T-cell (primary cell): ENCODE results near the gene CDK12. TPM values are rescaled to one million over a fixed set of nuclear protein-coding genes. Genes with fewer than 3 reads are reported as not detected.

Experiments used
- ATAC-seq, 4 experiments: fragments of 200-7000 bp in 3 of 4; fragments of 150-1000 bp in 1 of 4; cut with Tn5 transposase; replicated peaks in 1 of 4; 1 replicate in 3 of 4; 2 replicates in 1 of 4; pipeline ENCODE4 v1.10.0; 2021; ENCODE audit warnings: moderate library complexity in 3 of 4, mild to moderate bottlenecking in 2 of 4, moderate number of reproducible peaks in 1 of 4
- CTCF ChIA-PET, 2 donors: fragments of 300-600 bp; sonication (Branson Sonifier 250); formaldehyde crosslinking; loops; one replicate each; lab custom pipeline; 2022; ENCODE audit warnings: antibody characterized with exemption in 2 of 2; lab: Charles Lee
- POLR2A ChIA-PET, 2 donors: fragments of 300-600 bp; sonication (Branson Sonifier 250); formaldehyde crosslinking; loops; one replicate each; lab custom pipeline; 2022; ENCODE audit warnings: antibody characterized with exemption in 2 of 2; lab: Charles Lee
- DNase-seq, 35 experiments: peaks; one replicate each; pipeline versions ENCODE4 v3.0.0 to v3.0.0-alpha.2; 2013 to 2023
- H3K27ac ChIP-seq: one replicate; pipeline ENCODE4 v1.5.1; 2013; ENCODE audit warnings: low read length
- H3K27me3 ChIP-seq, 2 experiments: replicated peaks in 1 of 2; 1 replicate in 1 of 2; 2 replicates in 1 of 2; pipeline versions ENCODE4 v1.6.1 to v1.7.0; 2013; ENCODE audit warnings: low read length in 1 of 2, mixed read lengths in 1 of 2; ENCODE audit not compliant: control insufficient read depth in 2 of 2, insufficient read depth in 2 of 2; ENCODE audit errors: extremely low read depth in 1 of 2
- H3K36me3 ChIP-seq, 2 donors: 1 replicate in 1 of 2; 2 replicates in 1 of 2; pipeline versions ENCODE4 v1.6.1 to v1.7.0; 2013; ENCODE audit warnings: low read length in 1 of 2; ENCODE audit not compliant: control insufficient read depth in 2 of 2, insufficient read depth in 1 of 2; ENCODE audit errors: extremely low read depth in 1 of 2
- H3K4me1 ChIP-seq, 2 experiments: 1 replicate in 1 of 2; 2 replicates in 1 of 2; pipeline versions ENCODE4 v1.6.1 to v1.7.0; 2013; ENCODE audit warnings: low read length in 2 of 2, mixed read lengths in 1 of 2; ENCODE audit not compliant: insufficient read depth in 2 of 2, control insufficient read depth in 1 of 2; ENCODE audit errors: extremely low read depth in 1 of 2
- H3K4me3 ChIP-seq, 2 donors: 1 replicate in 1 of 2; 2 replicates in 1 of 2; pipeline versions ENCODE4 v1.5.1 to v1.7.0; 2013; ENCODE audit warnings: mild to moderate bottlenecking in 2 of 2, low read length in 1 of 2, moderate library complexity in 1 of 2; ENCODE audit not compliant: control insufficient read depth in 1 of 2; ENCODE audit errors: extremely low read depth in 1 of 2
- H3K9me3 ChIP-seq: 2 replicates; pipeline ENCODE4 v1.7.0; 2013
- H3K27ac Mint-ChIP-seq, 2 donors: one replicate each; pipeline ENCODE4 v1.8.0; 2020 to 2021; ENCODE audit warnings: mild to moderate bottlenecking in 2 of 2, mixed read lengths in 2 of 2
- H3K27me3 Mint-ChIP-seq, 2 donors: one replicate each; pipeline ENCODE4 v1.8.0; 2021 to 2022; ENCODE audit warnings: mixed read lengths in 2 of 2
- H3K36me3 Mint-ChIP-seq: one replicate; pipeline ENCODE4 v1.8.0; 2021; ENCODE audit warnings: mixed read lengths
- H3K4me1 Mint-ChIP-seq, 3 donors: one replicate each; pipeline ENCODE4 v1.8.0; 2020 to 2022; ENCODE audit warnings: mixed read lengths in 3 of 3, mild to moderate bottlenecking in 1 of 3
- H3K4me3 Mint-ChIP-seq, 3 donors: one replicate each; pipeline ENCODE4 v1.8.0; 2020 to 2022; ENCODE audit warnings: mild to moderate bottlenecking in 3 of 3, mixed read lengths in 3 of 3, moderate library complexity in 3 of 3
- H3K9me3 Mint-ChIP-seq, 3 donors: one replicate each; pipeline ENCODE4 v1.8.0; 2020 to 2022; ENCODE audit warnings: mixed read lengths in 3 of 3
- WGBS: methylation state at CpG from one replicate; pipeline ENCODE4 v1.1.5; 2013; ENCODE audit warnings: missing lambda C conversion rate; ENCODE audit not compliant: insufficient coverage; 5-methylcytosine and 5-hydroxymethylcytosine counted together
- total RNA-seq, 35 experiments: library from RNA in 6 of 35; stranded (reverse) in 6 of 35; fragments of 120-200 nt in 1 of 35; gene quantifications; one replicate each; pipeline versions ENCODE4 v1.2.1 to v1.2.4 and lab custom pipeline; 2013 to 2026

CDK12 gene
- total RNA-seq, 5 donors from 2014 or later (not counting 1 experiment from before 2014, with no cell fraction given), result 95.6 to 108 (median 104) TPM

DNA sequence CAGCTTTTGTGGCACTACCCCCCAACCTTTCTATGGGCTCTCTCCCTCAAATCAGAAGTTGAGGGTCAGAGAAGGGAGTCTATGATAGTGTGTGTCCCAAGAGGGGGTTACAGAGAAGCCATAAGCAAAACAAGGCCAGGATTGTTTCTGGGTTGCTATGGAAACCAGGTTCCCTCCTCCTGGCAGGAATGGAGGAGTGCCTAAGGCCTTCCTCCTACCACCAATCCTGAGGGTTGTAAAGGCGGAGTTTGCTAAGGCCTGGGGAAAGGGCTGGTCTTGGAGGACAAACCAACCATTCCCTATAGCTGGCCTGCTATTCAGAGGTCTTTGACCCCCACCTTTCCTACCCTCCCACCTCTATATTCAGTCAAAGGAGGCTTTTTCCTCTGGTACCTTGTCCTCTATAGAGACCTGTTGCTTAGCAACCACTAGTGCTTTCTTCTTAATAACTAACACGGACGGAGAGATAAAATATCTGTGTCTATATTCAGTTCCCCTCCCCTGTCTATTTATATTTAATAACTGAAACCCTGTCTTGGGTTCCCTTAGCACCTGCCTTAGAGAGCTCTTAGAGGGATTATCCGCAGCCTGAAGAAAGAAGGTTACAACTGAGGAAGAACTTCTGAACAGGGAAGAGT, 103.0 kb downstream of the CDK12 start:
- no peaks in the 10 kb centered on the region for H3K27me3 Mint-ChIP-seq
- H3K36me3 Mint-ChIP-seq, result peaks cover 73% of the 10 kb centered on the region
- 80% methylated on average over 1 of the region's 4 CpGs for WGBS
- ATAC-seq, result no peak
- H3K4me3 ChIP-seq, result no peak overlapping the region
- CTCF ChIA-PET, result no interaction called here
- no peaks in the 10 kb centered on the region for H3K4me1 ChIP-seq
- no peak for DNase-seq
- H3K4me3 Mint-ChIP-seq, result no peak overlapping the region
- no peaks in the 10 kb centered on the region for H3K4me1 Mint-ChIP-seq
- H3K36me3 ChIP-seq, result peaks cover 0 to 52% of the 10 kb centered on the region in 2 donors
- no peak overlapping the region for H3K27ac ChIP-seq
- no peaks in the 10 kb centered on the region for H3K9me3 ChIP-seq
- no peak overlapping the region for H3K27ac Mint-ChIP-seq
- POLR2A ChIA-PET, result no interaction called here
- H3K27me3 ChIP-seq, result no peaks in the 10 kb centered on the region
- no peaks in the 10 kb centered on the region for H3K9me3 Mint-ChIP-seq

DNA sequence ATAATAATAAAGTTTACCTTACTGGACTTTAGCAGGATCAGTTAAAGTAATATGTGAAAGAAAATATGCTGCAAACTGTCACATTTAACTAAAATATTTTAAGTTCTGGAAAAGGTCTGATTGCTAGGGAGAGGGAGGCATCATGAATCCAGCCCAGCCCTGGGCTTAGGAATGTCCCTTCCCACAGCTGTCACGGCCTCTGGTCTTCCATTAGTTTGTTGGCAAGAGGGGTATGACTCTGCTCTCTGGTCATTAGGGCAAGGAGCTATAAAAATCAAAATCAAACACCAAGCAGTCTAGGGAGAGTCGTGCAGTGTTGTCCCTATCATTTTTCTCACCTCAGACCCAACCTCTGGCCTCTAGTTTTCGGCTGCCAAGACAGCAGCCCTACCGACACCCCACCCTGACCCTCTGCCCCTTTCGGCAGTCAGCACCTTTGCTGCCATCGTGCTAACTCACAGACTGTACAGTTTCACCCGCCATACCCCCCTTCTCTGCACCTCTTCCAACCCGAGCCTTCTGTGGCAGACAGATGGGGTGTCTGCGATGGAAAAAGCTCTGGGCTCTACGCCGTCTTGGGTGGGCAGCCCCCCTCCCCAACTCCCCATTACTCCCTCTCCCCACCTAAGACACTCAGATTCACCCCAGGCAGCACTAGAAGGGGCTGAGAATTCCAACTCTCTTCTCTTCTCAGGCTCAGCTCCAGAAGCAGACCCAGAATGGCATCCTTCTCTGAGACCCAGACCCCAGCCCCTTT, 105.0 kb downstream of the CDK12 start:
- POLR2A ChIA-PET, result no interaction called here

DNA sequence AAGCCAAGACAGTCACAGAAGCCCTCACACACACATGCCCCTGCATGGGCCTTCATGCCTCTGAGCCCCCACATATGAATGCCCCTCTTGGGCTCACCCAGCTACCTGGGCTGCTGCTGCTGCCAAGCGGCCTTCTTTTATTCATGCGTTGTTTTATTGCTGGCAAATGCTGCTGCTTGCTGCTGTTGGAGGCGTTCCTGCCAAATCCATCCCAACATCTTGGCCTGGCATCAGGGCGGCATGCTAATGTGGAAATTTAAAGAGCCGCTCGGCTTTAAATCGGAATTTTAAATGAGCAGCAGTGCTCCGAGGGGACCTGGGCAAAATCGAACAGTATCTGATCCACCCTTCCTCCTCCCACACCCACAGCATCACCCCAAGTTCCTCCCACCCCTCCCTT, 107.4 kb downstream of the CDK12 start:
- 100% methylated on average over 3 of the region's 9 CpGs for WGBS
- no peak for DNase-seq
- H3K36me3 ChIP-seq, result peaks cover 0 to 42% of the 10 kb centered on the region in 2 donors
- Mint-ChIP-seq H3K4me1 (peaks cover 0 to 3% (median 0%) of the 10 kb centered on the region in 3 donors), H3K4me3 (no peak overlapping the region), H3K9me3 (peaks cover 6 to 13% (median 8%) of the 10 kb centered on the region in 3 donors), H3K27me3 (no peaks in the 10 kb centered on the region), H3K36me3 (peaks cover 79% of the 10 kb centered on the region), H3K27ac (no peak overlapping the region)
- ATAC-seq, result no peak
- H3K4me1 ChIP-seq, result peaks cover 0 to 11% of the 10 kb centered on the region in 2 experiments
- no peak overlapping the region for H3K27ac ChIP-seq
- CTCF ChIA-PET, result no interaction called here
- peaks cover 0 to 24% of the 10 kb centered on the region in 2 experiments for H3K27me3 ChIP-seq
- POLR2A ChIA-PET, result no interaction called here
- no peak overlapping the region for H3K4me3 ChIP-seq
- H3K9me3 ChIP-seq, result no peaks in the 10 kb centered on the region

More for the DNA sequence above, 105.0 kb downstream of the CDK12 start:
- H3K36me3 ChIP-seq, result peaks cover 0 to 46% of the 10 kb centered on the region in 2 donors
- DNase-seq (no peak), ATAC-seq (no peak)
- WGBS, result 94% methylated on average over 7 of the region's 11 CpGs
- H3K9me3 ChIP-seq, result no peaks in the 10 kb centered on the region
- Mint-ChIP-seq H3K36me3 (peaks cover 79% of the 10 kb centered on the region), H3K27me3 (no peaks in the 10 kb centered on the region), H3K4me1 (no peaks in the 10 kb centered on the region), H3K9me3 (peaks cover 3 to 8% (median 6%) of the 10 kb centered on the region in 3 donors), H3K4me3 (no peak overlapping the region), H3K27ac (no peak overlapping the region)
- no peak overlapping the region for H3K27ac ChIP-seq
- no peak overlapping the region for H3K4me3 ChIP-seq
- CTCF ChIA-PET, result no interaction called here
- H3K4me1 ChIP-seq, result no peaks in the 10 kb centered on the region
- peaks cover 0 to 7% of the 10 kb centered on the region in 2 experiments for H3K27me3 ChIP-seq

DNA sequence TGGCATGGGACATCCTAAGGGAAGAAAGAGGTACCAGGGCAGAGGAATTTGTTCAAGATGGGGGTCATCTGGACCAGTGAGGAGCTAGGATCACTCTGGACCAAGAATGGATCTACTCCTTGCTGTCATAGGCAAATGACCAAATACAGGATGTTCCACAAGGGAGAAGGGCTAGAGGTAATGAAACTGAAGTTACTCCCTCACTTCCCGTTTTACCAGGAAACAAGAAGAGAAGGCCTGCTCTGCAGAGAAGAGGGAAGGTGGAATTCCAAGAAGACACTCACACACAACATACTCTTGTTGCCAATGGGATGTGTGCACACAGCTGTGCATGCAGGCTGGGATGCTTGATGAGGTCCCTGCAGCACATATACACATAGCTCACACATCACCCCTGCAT, 107.8 kb downstream of the CDK12 start:
- H3K4me1 ChIP-seq, result peaks cover 0 to 15% of the 10 kb centered on the region in 2 experiments
- H3K27ac ChIP-seq, result no peak overlapping the region
- no peak overlapping the region for H3K4me3 Mint-ChIP-seq
- H3K9me3 Mint-ChIP-seq, result peaks cover 6 to 13% (median 8%) of the 10 kb centered on the region in 3 donors
- H3K9me3 ChIP-seq, result no peaks in the 10 kb centered on the region
- peaks cover 0 to 3% of the 10 kb centered on the region in 2 donors for H3K27me3 Mint-ChIP-seq
- ChIA-PET CTCF (no interaction called here), POLR2A (no interaction called here)
- peaks cover 0 to 28% of the 10 kb centered on the region in 2 experiments for H3K27me3 ChIP-seq
- no CpG with 5 or more reads among the region's 1 CpG for WGBS
- DNase-seq, result no peak
- no peak for ATAC-seq
- H3K36me3 Mint-ChIP-seq, result peaks cover 75% of the 10 kb centered on the region
- H3K4me3 ChIP-seq, result no peak overlapping the region
- H3K27ac Mint-ChIP-seq, result no peak overlapping the region
- H3K4me1 Mint-ChIP-seq, result peaks cover 0 to 6% (median 2%) of the 10 kb centered on the region in 3 donors
- peaks cover 0 to 40% of the 10 kb centered on the region in 2 donors for H3K36me3 ChIP-seq

DNA sequence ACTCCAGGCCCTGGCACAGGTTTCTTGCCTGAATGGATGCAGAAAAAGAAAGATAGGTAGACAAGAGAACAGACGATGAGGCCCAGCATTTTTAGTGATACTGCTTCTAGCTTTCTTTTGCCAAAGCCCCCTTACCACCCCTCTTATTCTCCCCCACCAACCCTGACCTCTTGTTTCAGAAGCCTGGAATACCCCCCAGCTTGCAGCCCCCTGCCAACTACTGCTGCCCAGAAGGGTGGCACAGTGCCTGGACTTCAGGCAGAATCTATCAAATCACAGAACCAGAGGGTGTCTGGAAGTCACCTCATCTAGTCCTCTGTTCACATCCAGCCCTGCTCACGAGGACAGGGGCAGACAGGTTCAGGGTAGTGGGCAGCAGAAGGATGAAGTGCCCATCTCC, 110.8 kb downstream of the CDK12 start:
- H3K27me3 ChIP-seq, result peaks cover 0 to 29% of the 10 kb centered on the region in 2 experiments
- no peak for DNase-seq
- Mint-ChIP-seq H3K36me3 (peaks cover 50% of the 10 kb centered on the region), H3K9me3 (peaks cover 6 to 13% (median 8%) of the 10 kb centered on the region in 3 donors), H3K4me3 (peak overlapping the region in 1 of 3 donors; percentile 56), H3K4me1 (peaks cover 0 to 9% (median 2%) of the 10 kb centered on the region in 3 donors), H3K27me3 (peaks cover 3 to 6% of the 10 kb centered on the region in 2 donors), H3K27ac (no peak overlapping the region)
- no peak overlapping the region for H3K27ac ChIP-seq
- no peaks in the 10 kb centered on the region for H3K9me3 ChIP-seq
- CTCF ChIA-PET, result no interaction called here
- H3K36me3 ChIP-seq, result peaks cover 0 to 21% of the 10 kb centered on the region in 2 donors
- WGBS, result no CpG with 5 or more reads among the region's 2 CpGs
- H3K4me1 ChIP-seq, result peaks cover 0 to 16% of the 10 kb centered on the region in 2 experiments
- ATAC-seq, result no peak
- H3K4me3 ChIP-seq, result no peak overlapping the region
- POLR2A ChIA-PET, result interaction anchor here in 1 of 2 donors (0.6 kb wide), 1 partner anchor 269 kb away, joined by 6 read pairs; no protein-coding TSS in a partner anchor

DNA sequence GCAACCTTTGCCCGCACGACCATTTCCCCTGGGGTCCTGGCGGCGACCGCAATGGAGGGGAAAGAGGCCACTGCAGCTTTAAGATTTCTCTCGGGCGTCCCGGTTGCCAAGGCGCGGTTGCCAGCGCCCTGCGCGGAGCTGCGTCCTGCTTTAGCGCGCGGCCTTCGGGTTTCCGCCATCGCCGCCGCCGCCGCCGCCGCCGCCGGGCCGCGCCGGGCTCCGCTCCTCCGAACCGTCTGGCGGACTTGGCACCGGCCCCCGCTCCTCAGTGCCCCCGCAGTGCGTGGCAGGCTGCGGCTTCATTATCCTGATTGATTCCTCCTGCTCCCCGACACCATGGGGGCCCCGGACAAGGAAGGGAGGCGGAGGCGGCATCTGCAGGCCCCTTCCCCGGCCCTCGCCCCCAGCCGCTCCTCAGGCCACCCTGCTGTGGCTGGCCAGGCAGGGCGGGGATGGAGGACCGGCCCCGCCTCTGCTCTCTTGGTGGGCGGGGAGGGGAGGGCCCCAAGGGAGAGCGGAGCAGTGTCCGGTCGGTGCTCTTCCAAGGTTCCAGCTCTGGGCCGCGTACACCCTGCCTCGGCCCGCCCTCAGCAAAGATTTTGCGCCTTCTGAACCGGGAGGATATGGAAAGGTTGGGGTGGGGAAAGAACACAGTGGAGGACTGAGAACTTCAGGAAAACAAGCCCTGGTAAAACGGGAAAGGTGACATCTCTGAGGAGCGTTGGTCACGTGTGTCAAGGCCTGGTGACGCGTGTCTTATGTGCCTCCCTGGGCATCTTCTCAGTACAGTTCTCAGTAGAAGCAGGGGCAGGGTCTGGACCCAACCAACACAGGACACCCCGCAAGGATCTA, 112.4 kb downstream of the CDK12 start:
- Mint-ChIP-seq H3K27ac (no peak overlapping the region), H3K4me1 (peaks cover 0 to 9% (median 2%) of the 10 kb centered on the region in 3 donors), H3K27me3 (peaks cover 3 to 6% of the 10 kb centered on the region in 2 donors), H3K36me3 (peaks cover 37% of the 10 kb centered on the region), H3K9me3 (peaks cover 6 to 13% (median 8%) of the 10 kb centered on the region in 3 donors), H3K4me3 (peak overlapping the region; percentile 73 to 77 (median 74))
- ATAC-seq (peak; percentile 66 to 83 (median 78)), DNase-seq (peak in 9 of 35 experiments; percentile 4 to 30 (median 19))
- H3K4me1 ChIP-seq, result peaks cover 0 to 16% of the 10 kb centered on the region in 2 experiments
- no peak overlapping the region for H3K27ac ChIP-seq
- peaks cover 0 to 8% of the 10 kb centered on the region in 2 donors for H3K36me3 ChIP-seq
- H3K27me3 ChIP-seq, result peaks cover 0 to 35% of the 10 kb centered on the region in 2 experiments
- 9% methylated on average over 63 of the region's 66 CpGs for WGBS
- H3K9me3 ChIP-seq, result no peaks in the 10 kb centered on the region
- ChIA-PET POLR2A (no interaction called here), CTCF (no interaction called here)
- H3K4me3 ChIP-seq, result peak overlapping the region; percentile 37 to 42
